Adrenal gland (tissue), 5 donors: ENCODE results near the gene PTPRN2.

Experiments used
- CTCF ChIP-seq, 6 experiments: fragments of 450-650 bp in 4 of 6; fragments of 200-600 bp in 2 of 6; sonication (generic) in 1 of 6; IDR thresholded peaks; 1 replicate in 5 of 6; 2 replicates in 1 of 6; pipeline versions ENCODE4 v1.5.1 to v1.8.0; 2016 to 2021; ENCODE audit warnings: antibody characterized with exemption in 6 of 6, mild to moderate bottlenecking in 2 of 6, moderate library complexity in 1 of 6
- POLR2A ChIP-seq, 2 donors: fragments of 450-650 bp; IDR thresholded peaks; one replicate each; pipeline ENCODE4 v1.6.1; 2017; ENCODE audit warnings: antibody characterized with exemption in 2 of 2, mild to moderate bottlenecking in 2 of 2, moderate library complexity in 1 of 2
- donor health status: DM: no; HTN: no; CAD: no.

GRCh38 chr7:158444501-158445420 is 142.9 kb downstream of the PTPRN2 start:
- TF ChIP-seq CTCF (IDR thresholded peaks at IDR 0.05) (no peak), POLR2A (IDR thresholded peaks at IDR 0.05) (no peak)
